GM18526 (cell line): ENCODE measurements around the gene TFCP2L1.

ENCODE experiments used
- POLR2A ChIP-seq: IDR thresholded peaks from 3 replicates; pipeline ENCODE4 v1.6.1; 2011; ENCODE audit not compliant: insufficient read length; ENCODE audit errors: extremely low read depth

TFCP2L1 gene

DNA sequence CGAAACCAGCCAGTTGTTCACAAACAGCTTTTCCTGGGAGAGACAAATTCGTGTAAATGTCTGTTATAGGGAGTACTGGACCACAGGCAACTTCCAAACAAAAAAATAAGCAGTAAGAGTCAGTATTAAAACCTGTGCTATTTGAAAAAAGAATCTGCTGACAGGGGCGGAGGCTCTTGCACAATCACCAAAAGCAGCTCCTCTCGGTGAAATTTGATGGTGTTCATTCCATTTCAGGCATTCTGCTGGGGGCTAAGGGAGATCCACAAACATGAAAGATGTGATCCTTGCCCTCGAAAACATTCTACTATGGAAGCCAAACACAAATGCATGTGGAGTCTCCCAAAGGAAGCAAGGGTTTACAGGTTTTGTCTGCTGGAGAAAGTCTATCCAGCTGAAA, 45.0 kb downstream of the TFCP2L1 start:
- TF ChIP-seq POLR2A: no peak

DNA sequence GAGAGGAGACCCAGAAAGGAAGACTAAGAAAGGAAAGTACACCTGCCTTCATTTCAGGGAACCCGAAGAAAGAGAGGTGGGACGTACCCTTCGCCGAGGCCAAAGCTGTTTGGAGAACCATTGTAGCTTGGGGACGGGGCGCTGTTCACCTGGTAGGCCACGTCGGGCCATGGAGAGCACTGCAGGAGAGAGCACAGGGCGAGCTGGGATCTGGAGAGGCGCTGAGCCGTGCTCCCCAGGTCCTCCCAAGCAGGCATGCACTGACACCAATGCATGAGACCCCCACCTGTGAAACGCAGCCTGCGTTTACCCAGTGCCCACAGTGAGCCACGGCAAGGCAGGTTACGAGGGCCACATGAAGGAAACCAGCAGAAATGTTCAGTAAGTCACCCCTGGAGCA, 45.5 kb downstream of the TFCP2L1 start:
- no peak for TF ChIP-seq POLR2A

DNA sequence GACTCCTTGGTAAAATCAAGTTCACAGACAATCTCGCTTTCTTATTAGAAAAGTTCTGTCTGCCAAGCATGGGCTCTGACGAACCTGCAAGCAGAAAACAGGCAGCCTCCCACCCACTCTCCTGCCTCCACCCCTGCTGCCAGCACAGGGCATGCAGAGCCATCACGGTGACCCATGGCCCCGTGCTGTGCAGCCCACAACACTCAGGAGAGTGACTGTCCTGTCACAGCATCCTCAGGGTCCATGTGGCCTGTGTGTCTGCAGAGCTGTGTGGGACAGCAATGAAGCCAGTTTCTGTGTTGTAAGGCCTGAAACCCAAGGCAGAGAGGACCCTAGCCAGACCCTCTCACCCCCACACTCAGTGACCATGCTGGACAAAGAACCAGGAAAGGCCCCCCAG, 46.2 kb downstream of the TFCP2L1 start:
- TF ChIP-seq POLR2A: no peak

GRCh38 chr2:121237980-121238665, 46.9 kb downstream of the TFCP2L1 start:
- TF ChIP-seq POLR2A: no peak

DNA sequence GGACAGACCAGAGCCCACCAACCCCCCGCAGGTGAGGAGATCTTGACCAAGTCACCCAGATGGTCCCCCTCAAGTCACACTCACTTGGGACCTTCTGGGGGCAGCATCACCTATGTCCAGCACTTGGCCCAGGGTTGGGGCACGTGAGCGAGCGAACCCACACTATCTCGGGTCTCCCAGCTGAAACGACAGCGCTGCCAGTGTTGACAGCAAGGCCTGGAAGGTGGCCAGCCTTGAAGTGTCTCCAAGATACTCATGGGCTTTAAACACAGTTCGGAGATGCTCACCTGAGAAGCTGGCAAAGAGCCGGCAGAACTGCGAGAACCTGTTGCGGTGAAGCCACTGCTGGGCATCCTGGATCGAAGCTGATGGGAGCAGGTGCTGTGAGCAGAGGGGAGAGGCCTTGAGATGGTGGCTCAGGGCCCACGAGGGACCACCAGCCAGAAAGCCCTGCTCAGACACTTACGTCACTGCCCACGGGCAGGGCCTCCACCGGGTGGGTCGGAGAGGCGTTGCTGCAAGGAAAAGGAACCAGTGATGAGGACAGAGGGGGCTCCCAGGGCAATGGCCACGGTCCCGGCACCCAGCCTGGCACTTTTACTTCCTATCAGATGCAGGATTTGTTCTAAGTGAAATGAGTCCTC, 47.5 kb downstream of the TFCP2L1 start:
- no peak for TF ChIP-seq POLR2A

GRCh38 chr2:121236650-121237180, 48.3 kb downstream of the TFCP2L1 start:
- no peak for TF ChIP-seq POLR2A

GRCh38 chr2:121236101-121236640, 48.8 kb downstream of the TFCP2L1 start:
- no peak for TF ChIP-seq POLR2A

GRCh38 chr2:121235542-121235941, 49.5 kb downstream of the TFCP2L1 start:
- TF ChIP-seq POLR2A: no peak

- TF ChIP-seq POLR2A: no peak
Measured at GRCh38 chr2:121234791-121235190, 50.2 kb downstream of the TFCP2L1 start.

- TF ChIP-seq POLR2A: no peak
Measured at GRCh38 chr2:121234144-121234543, 50.9 kb downstream of the TFCP2L1 start.

- no peak for TF ChIP-seq POLR2A
Measured at GRCh38 chr2:121233486-121234110, 51.4 kb downstream of the TFCP2L1 start.

- TF ChIP-seq POLR2A: no peak
Measured at GRCh38 chr2:121232626-121233265, 52.3 kb downstream of the TFCP2L1 start.

- TF ChIP-seq POLR2A: no peak
Measured at GRCh38 chr2:121231385-121232000, 53.5 kb downstream of the TFCP2L1 start.

- no peak for TF ChIP-seq POLR2A
Measured at GRCh38 chr2:121228521-121228920, 56.5 kb downstream of the TFCP2L1 start.

DNA sequence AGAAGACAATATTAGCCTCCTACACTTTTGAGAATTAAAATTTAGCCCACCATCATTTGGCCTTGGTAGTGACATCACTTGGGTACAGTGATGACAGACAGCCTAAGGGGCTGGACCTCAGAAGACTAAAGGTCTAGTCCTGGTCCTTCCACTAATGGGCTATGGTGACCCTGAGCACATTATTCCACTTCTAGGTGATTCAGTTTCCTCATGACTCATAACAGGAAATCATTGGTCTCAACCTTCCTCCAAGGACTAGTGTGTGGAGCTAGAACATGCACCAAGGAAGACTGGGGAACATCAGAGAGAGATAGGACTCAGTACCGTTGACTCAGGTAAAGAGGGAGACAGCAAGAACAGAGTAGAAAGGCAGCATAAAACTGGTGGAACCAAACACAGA, 64.0 kb downstream of the TFCP2L1 start:
- TF ChIP-seq POLR2A: no peak

GRCh38 chr2:121219866-121220265, 65.1 kb downstream of the TFCP2L1 start:
- TF ChIP-seq POLR2A: no peak
